Kidney (tissue), 14 donors: ENCODE measurements around the gene TCTN1. TPM values are rescaled to one million over a fixed set of nuclear protein-coding genes. Genes with fewer than 3 reads are reported as not detected.

Experiments
- DNase-seq, 5 donors: peaks; one replicate each; pipeline ENCODE4 v3.0.0-alpha.2; 2013 to 2020
- FAIRE-seq: peaks from 2 replicates; lab custom pipeline; 2012; peaks lifted over from hg19 to GRCh38; lab: Jason Lieb, UNC
- H3K27ac ChIP-seq, 2 donors: one replicate each; pipeline ENCODE4 v1.7.0; 2013; ENCODE audit warnings: low read depth in 2 of 2, low read length in 2 of 2, inconsistent platforms in 1 of 2
- H3K27me3 ChIP-seq: one replicate; pipeline ENCODE4 v1.7.1; 2013; ENCODE audit warnings: low read length, inconsistent platforms; ENCODE audit not compliant: control insufficient read depth, insufficient read depth
- H3K36me3 ChIP-seq, 3 donors: one replicate each; pipeline versions ENCODE4 v1.7.0 to v1.7.1; 2013; ENCODE audit warnings: low read length in 3 of 3, control low read depth in 1 of 3, inconsistent platforms in 1 of 3; ENCODE audit not compliant: insufficient read depth in 3 of 3, control insufficient read depth in 2 of 3
- H3K4me1 ChIP-seq, 3 donors: one replicate each; pipeline versions ENCODE4 v1.7.0 to v1.7.1; 2013; ENCODE audit warnings: low read length in 3 of 3, inconsistent platforms in 1 of 3, low read depth in 1 of 3; ENCODE audit not compliant: control insufficient read depth in 2 of 3, insufficient read depth in 2 of 3
- H3K4me3 ChIP-seq, 3 donors: one replicate each; pipeline versions ENCODE4 v1.7.0 to v1.8.1; 2013; ENCODE audit warnings: low read length in 3 of 3, control low read depth in 1 of 3, inconsistent platforms in 1 of 3
- H3K9ac ChIP-seq, 3 donors: one replicate each; pipeline versions ENCODE4 v1.7.0 to v1.7.1; 2013; ENCODE audit warnings: low read length in 3 of 3, control low read depth in 1 of 3, inconsistent platforms in 1 of 3
- H3K9me3 ChIP-seq, 3 donors: one replicate each; pipeline versions ENCODE4 v1.7.0 to v1.7.1; 2013; ENCODE audit warnings: low read length in 3 of 3, control low read depth in 1 of 3, inconsistent platforms in 1 of 3; ENCODE audit not compliant: control insufficient read depth in 2 of 3, insufficient read depth in 1 of 3
- CTCF ChIP-seq: IDR thresholded peaks from 3 replicates; pipeline ENCODE4 v1.5.1; 2012; ENCODE audit warnings: mild to moderate bottlenecking, moderate library complexity, borderline replicate concordance; ENCODE audit not compliant: insufficient read depth; ENCODE audit errors: extremely low read depth
- intact Hi-C: fragments of 100-400 bp; cut with DNase I; formaldehyde crosslinking; loops from one replicate; pipeline ENCODE4 v1.11.1; 2022
- polyA plus RNA-seq: library from polyadenylated mRNA; stranded (reverse); fragments of 350-450 nt; fragmentation: Illumina TruSeq; extraction: RNeasy Lipid Tissue Mini Kit (QIAGEN cat#74804); gene quantifications from one replicate; pipeline ENCODE4 v1.2.3, GENCODE V29; 2014; ENCODE audit warnings: low read depth, low replicate concordance; ENCODE audit not compliant: insufficient read depth
- total RNA-seq: library from RNA; stranded (reverse); fragmentation: NEBNext Ultra II Directional; extraction: Animal tissue kit (Norgen Biotek cat#: 25700); gene quantifications from one replicate; pipeline ENCODE4 v1.2.1, GENCODE V29; 2021
- donor health status: control.
- donor health status: control.
- donor health status: control.
- donor health status: control.
- donor health status: control.
- donor health status: DM: yes; HTN: yes; CAD: no.
- donor health status: Normal renal cell carcinoma (clear cell type).

TCTN1 gene
- total and polyA plus RNA-seq, 2 donors from 2014 or later, result 71.2 to 76.9 TPM

GRCh38 chr12:110667671-110668070 is 53.7 kb downstream of the TCTN1 start:
- FAIRE-seq (no peak), DNase-seq (no peak)
- Histone ChIP-seq H3K27ac (no peak overlapping the region), H3K9me3 (no peaks in the 10 kb centered on the region), H3K9ac (no peak overlapping the region), H3K36me3 (no peaks in the 10 kb centered on the region), H3K27me3 (no peaks in the 10 kb centered on the region), H3K4me3 (no peak overlapping the region), H3K4me1 (no peaks in the 10 kb centered on the region)
- no peak for TF ChIP-seq CTCF
- intact Hi-C loops, result no loop called here

GRCh38 chr12:110668480-110669192 is 54.7 kb downstream of the TCTN1 start:
- FAIRE-seq (no peak), DNase-seq (peak in 1 of 5 donors; percentile 40)
- Histone ChIP-seq H3K9me3 (no peaks in the 10 kb centered on the region), H3K9ac (no peak overlapping the region), H3K27me3 (no peaks in the 10 kb centered on the region), H3K4me1 (no peaks in the 10 kb centered on the region), H3K4me3 (no peak overlapping the region), H3K27ac (no peak overlapping the region), H3K36me3 (no peaks in the 10 kb centered on the region)
- intact Hi-C loops, result no loop called here
- TF ChIP-seq CTCF, result no peak

DNA sequence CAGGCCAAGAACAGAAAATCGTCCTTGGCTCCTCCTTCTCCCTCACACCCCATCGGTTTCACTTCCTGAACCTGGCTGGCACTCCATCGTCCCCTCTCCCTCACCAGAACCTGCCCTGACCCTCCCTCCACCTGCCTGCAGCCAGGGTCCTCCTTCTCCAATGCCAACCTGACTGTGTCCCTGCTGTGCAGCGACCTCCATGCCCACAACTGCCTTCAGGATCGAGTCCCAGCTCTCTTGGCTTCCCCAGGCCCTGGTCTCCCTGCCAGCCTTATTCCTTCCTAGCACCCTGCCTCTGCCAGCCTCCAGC is 55.2 kb downstream of the TCTN1 start:
- Histone ChIP-seq H3K27me3 (no peaks in the 10 kb centered on the region), H3K9ac (no peak overlapping the region), H3K9me3 (no peaks in the 10 kb centered on the region), H3K27ac (no peak overlapping the region), H3K4me1 (no peaks in the 10 kb centered on the region), H3K36me3 (no peaks in the 10 kb centered on the region), H3K4me3 (no peak overlapping the region)
- intact Hi-C loops, result no loop called here
- FAIRE-seq (no peak), DNase-seq (peak in 1 of 5 donors; percentile 51)
- no peak for TF ChIP-seq CTCF

- Histone ChIP-seq H3K9me3 (no peaks in the 10 kb centered on the region), H3K4me3 (no peak overlapping the region), H3K27me3 (no peaks in the 10 kb centered on the region), H3K9ac (no peak overlapping the region), H3K4me1 (no peaks in the 10 kb centered on the region), H3K27ac (no peak overlapping the region), H3K36me3 (no peaks in the 10 kb centered on the region)
- DNase-seq (peak in 1 of 5 donors; percentile 26), FAIRE-seq (no peak)
- intact Hi-C loops, result no loop called here
- no peak for TF ChIP-seq CTCF
These were observed 56.3 kb downstream of the TCTN1 start for GRCh38 chr12:110670161-110670701.
